Stimulated activated CD4-positive, alpha-beta T cell treated with anti-CD3 and anti-CD28 coated beads, Interleukin-4, amount 100 ng/mL, for 24 hours (primary cell): ENCODE data around the gene LCN6.
"Not testable (repeated sequence)": the region's sequence is repeated elsewhere in the genome, so short reads cannot be mapped to it uniquely, and the experiment has no call there.

Experiments
- DNase-seq: peaks from one replicate; pipeline ENCODE4 v3.0.0-alpha.2; 2020

LCN6 gene

GRCh38 chr9:136782452-136782851, 34.1 kb upstream of the LCN6 start:
- no peak for DNase-seq

GRCh38 chr9:136779808-136780207, 31.5 kb upstream of the LCN6 start:
- no peak for DNase-seq

GRCh38 chr9:136777359-136777758, 29.0 kb upstream of the LCN6 start:
- DNase-seq: no peak

- DNase-seq: no peak
Observed at GRCh38 chr9:136776947-136777346, 28.6 kb upstream of the LCN6 start.

GRCh38 chr9:136775191-136775590, 26.9 kb upstream of the LCN6 start:
- no peak for DNase-seq

- no peak for DNase-seq
Observed at GRCh38 chr9:136774416-136775045, 26.2 kb upstream of the LCN6 start.

GRCh38 chr9:136773386-136774044, 25.2 kb upstream of the LCN6 start:
- no peak for DNase-seq

- no peak for DNase-seq
Observed at GRCh38 chr9:136771907-136772415, 23.6 kb upstream of the LCN6 start.

- DNase-seq: peak; percentile 57
Observed at GRCh38 chr9:136769710-136770191, 21.4 kb upstream of the LCN6 start.

GRCh38 chr9:136766410-136767120, 18.2 kb upstream of the LCN6 start:
- DNase-seq: peak; percentile 58

GRCh38 chr9:136765745-136766409, 17.6 kb upstream of the LCN6 start:
- DNase-seq: not testable (repeated sequence)

- DNase-seq: no peak
Observed at GRCh38 chr9:136765041-136765440, 16.7 kb upstream of the LCN6 start.

GRCh38 chr9:136764301-136764891, 16.1 kb upstream of the LCN6 start, which contains the start of gene LCN15:
TSS of gene LCN15 (minus strand) at chr9:136764518. CDS start at chr9:136764488, 30 bp downstream.
- no peak for DNase-seq

GRCh38 chr9:136763649-136764035, 15.3 kb upstream of the LCN6 start:
- DNase-seq: no peak

- DNase-seq: peak; percentile 45
Observed at GRCh38 chr9:136762915-136763648, 14.8 kb upstream of the LCN6 start.

GRCh38 chr9:136762221-136762691, 13.9 kb upstream of the LCN6 start:
- DNase-seq: no peak

- no peak for DNase-seq
Observed at GRCh38 chr9:136761545-136761981, 13.2 kb upstream of the LCN6 start.

- not testable (repeated sequence) for DNase-seq
Observed at GRCh38 chr9:136760834-136761544, 12.7 kb upstream of the LCN6 start.

GRCh38 chr9:136760424-136760823, 12.1 kb upstream of the LCN6 start:
- no peak for DNase-seq

- DNase-seq: no peak
Observed at GRCh38 chr9:136759436-136760325, 11.4 kb upstream of the LCN6 start.
